HCT116 (cell line): ENCODE measurements around the gene RNF151. TPM values are rescaled to one million over a fixed set of nuclear protein-coding genes. Genes with fewer than 3 reads are reported as not detected.

Source experiments
- ATAC-seq: fragments of 200-7000 bp; cut with Tn5 transposase; 2 replicates; pipeline ENCODE4 v1.9.1; 2020; ENCODE audit warnings: mild to moderate bottlenecking, moderate library complexity
- BruUV-seq: library from RNA; stranded (reverse); fragments of 400-500 nt; replicated peaks from 2 replicates; lab custom pipeline; 2021; lab: Mats Ljungman, UMichigan
- CTCF ChIA-PET: fragments of 300-600 bp; sonication (Branson Sonifier 250); formaldehyde crosslinking; loops from one replicate; lab custom pipeline; 2021; ENCODE audit warnings: antibody characterized with exemption; lab: Charles Lee
- POLR2A ChIA-PET: fragments of 300-600, 350-600 bp; sonication (Branson Sonifier 250); formaldehyde crosslinking; loops from one replicate; lab custom pipeline; 2021; ENCODE audit warnings: antibody characterized with exemption; lab: Charles Lee
- RAD21 ChIA-PET, 2 experiments: fragments of 300-600 bp; sonication (Branson Sonifier 250); formaldehyde crosslinking; loops; one replicate each; lab custom pipeline; 2023; ENCODE audit warnings: low total read pairs in 2 of 2; ENCODE audit not compliant: uncharacterized antibody in 2 of 2, unreplicated experiment in 2 of 2, low non-redundant PET in 1 of 2; lab: Charles Lee
- DNase-seq: peaks from one replicate; pipeline ENCODE4 v3.0.0-alpha.2; 2010; ENCODE audit warnings: low read depth, low spot score
- H2AFZ ChIP-seq: fragments of 200-600 bp; shearing (Covaris generic), sonication (generic); 2 replicates; pipeline ENCODE4 v1.6.1; 2017; ENCODE audit warnings: low read depth, mixed run types, mixed read lengths, antibody characterized with exemption, low read length; ENCODE audit not compliant: poor library complexity, severe bottlenecking
- H3K27ac ChIP-seq: 2 replicates; pipeline ENCODE4 v1.5.1; 2012; ENCODE audit warnings: low read depth, low read length
- H3K27me3 ChIP-seq: fragments of 200-600 bp; sonication (generic); 2 replicates; pipeline ENCODE4 v1.6.1; 2016; ENCODE audit warnings: mixed run types, low read length, mixed read lengths; ENCODE audit not compliant: insufficient read depth
- H3K36me3 ChIP-seq, 2 experiments: fragments of 200-500 bp in 1 of 2; fragments of 200-600 bp in 1 of 2; sonication (Bioruptor generic) in 1 of 2; sonication (generic) in 1 of 2; 2 replicates each; pipeline versions ENCODE4 v1.5.1 to v1.6.1; 2014 to 2016; ENCODE audit warnings: low read length in 2 of 2, inconsistent platforms in 1 of 2, mixed read lengths in 1 of 2, mixed run types in 1 of 2; ENCODE audit not compliant: insufficient read depth in 2 of 2, control insufficient read depth in 1 of 2
- H3K4me1 ChIP-seq, 2 experiments: fragments of 200-600 bp in 1 of 2; sonication (generic) in 1 of 2; 2 replicates each; pipeline versions ENCODE4 v1.5.1 to v1.6.1; 2012 to 2017; ENCODE audit warnings: low read length in 2 of 2, inconsistent platforms in 1 of 2, mild to moderate bottlenecking in 1 of 2, mixed read lengths in 1 of 2, mixed run types in 1 of 2, moderate library complexity in 1 of 2; ENCODE audit not compliant: insufficient read depth in 2 of 2, control insufficient read depth in 1 of 2
- H3K4me2 ChIP-seq: fragments of 200-600 bp; sonication (generic); 2 replicates; pipeline ENCODE4 v1.6.1; 2017; ENCODE audit warnings: mixed run types, low read length, mixed read lengths
- H3K4me3 ChIP-seq, 2 experiments: fragments of 200-600 bp in 1 of 2; sonication (generic) in 1 of 2; replicated peaks in 1 of 2; 2 replicates each; pipeline ENCODE4 v1.5.1; 2011 to 2016; ENCODE audit warnings: low read length in 2 of 2, control low read depth in 1 of 2, low read depth in 1 of 2, mild to moderate bottlenecking in 1 of 2, mixed read lengths in 1 of 2, mixed run types in 1 of 2
- H3K79me2 ChIP-seq: fragments of 200-600 bp; sonication (generic); 2 replicates; pipeline ENCODE4 v1.6.1; 2017; ENCODE audit warnings: mild to moderate bottlenecking, mixed run types, low read length, moderate library complexity, mixed read lengths; ENCODE audit not compliant: insufficient read depth
- H3K9ac ChIP-seq: fragments of 200-600 bp; sonication (generic); 2 replicates; pipeline ENCODE4 v1.6.1; 2016; ENCODE audit warnings: low read length, mixed read lengths
- H3K9me2 ChIP-seq: fragments of 200-600 bp; sonication (generic), shearing (Covaris generic); 2 replicates; pipeline ENCODE4 v1.6.1; 2017; ENCODE audit warnings: mixed run types, mild to moderate bottlenecking, moderate library complexity; ENCODE audit not compliant: insufficient read depth
- H3K9me3 ChIP-seq, 2 experiments: fragments of 200-500 bp in 1 of 2; fragments of 200-600 bp in 1 of 2; sonication (Bioruptor generic) in 1 of 2; sonication (generic) in 1 of 2; 2 replicates each; pipeline ENCODE4 v1.6.1; 2014 to 2017; ENCODE audit warnings: low read length in 2 of 2, mixed read lengths in 2 of 2, inconsistent platforms in 1 of 2, low read depth in 1 of 2, mild to moderate bottlenecking in 1 of 2, mixed run types in 1 of 2, moderate library complexity in 1 of 2; ENCODE audit not compliant: control insufficient read depth in 1 of 2, insufficient read depth in 1 of 2
- H4K20me1 ChIP-seq: fragments of 200-600 bp; sonication (generic), shearing (Covaris generic); 2 replicates; pipeline ENCODE4 v1.6.1; 2017; ENCODE audit warnings: mixed run types, mild to moderate bottlenecking, moderate library complexity; ENCODE audit not compliant: insufficient read depth
- FOSL1 ChIP-seq: IDR thresholded peaks from 2 replicates; pipeline ENCODE4 v1.6.1; 2012; ENCODE audit warnings: low read depth
- JUND ChIP-seq: IDR thresholded peaks from 2 replicates; pipeline ENCODE4 v1.6.1; 2012
- POLR2A ChIP-seq: IDR thresholded peaks from 2 replicates; pipeline ENCODE4 v1.7.0; 2011; ENCODE audit warnings: borderline replicate concordance; ENCODE audit not compliant: insufficient read depth, insufficient read length; ENCODE audit errors: extremely low read depth
- POLR2AphosphoS5 ChIP-seq: IDR thresholded peaks from 2 replicates; pipeline ENCODE4 v1.6.1; 2011; ENCODE audit warnings: mild to moderate bottlenecking, low read depth, low read length, moderate library complexity
- REST ChIP-seq: IDR thresholded peaks from 2 replicates; pipeline ENCODE4 v1.6.1; 2012; ENCODE audit warnings: low read depth
- SIN3A ChIP-seq: IDR thresholded peaks from 2 replicates; pipeline ENCODE4 v1.6.1; 2012; ENCODE audit warnings: low read depth
- SP1 ChIP-seq: IDR thresholded peaks from 2 replicates; pipeline ENCODE4 v1.6.1; 2012; ENCODE audit warnings: low read depth
- ZBTB33 ChIP-seq: IDR thresholded peaks from 2 replicates; pipeline ENCODE4 v1.6.1; 2011; ENCODE audit warnings: mild to moderate bottlenecking, low read length, moderate library complexity; ENCODE audit not compliant: insufficient replicate concordance; ENCODE audit errors: extremely low read depth
- intact Hi-C: fragments of 100-400 bp; cut with micrococcal nuclease; formaldehyde crosslinking; loops from 2 replicates; pipeline ENCODE4 v1.10.0; 2022
- total RNA-seq: library from RNA; stranded (reverse); gene quantifications from one replicate; pipeline ENCODE4 v1.2.1, GENCODE V29; 2021; ENCODE audit not compliant: unreplicated experiment

RNF151 gene
- total RNA-seq, 1 experiment from 2014 or later = 0.30 TPM

DNA sequence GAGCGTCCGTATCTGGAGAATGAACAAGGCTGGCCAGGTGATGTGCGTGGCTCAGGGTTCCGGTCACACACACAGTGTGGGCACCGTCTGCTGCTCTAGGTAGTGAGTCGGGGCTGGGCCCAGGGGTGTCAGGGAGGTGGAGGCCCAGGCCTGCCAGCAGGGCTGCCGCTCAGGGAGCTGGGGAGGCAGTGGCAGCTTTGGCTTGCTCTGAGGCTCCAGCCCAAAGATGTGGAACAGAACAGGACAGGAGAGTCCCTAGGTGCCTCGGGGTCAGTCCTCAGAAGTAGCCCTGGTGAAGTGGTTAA lies 9.5 kb downstream of the RNF151 start (continued):
- TF ChIP-seq ZBTB33 (no peak), POLR2A (no peak), REST (no peak), JUND (no peak), FOSL1 (no peak), SIN3A (no peak)

DNA sequence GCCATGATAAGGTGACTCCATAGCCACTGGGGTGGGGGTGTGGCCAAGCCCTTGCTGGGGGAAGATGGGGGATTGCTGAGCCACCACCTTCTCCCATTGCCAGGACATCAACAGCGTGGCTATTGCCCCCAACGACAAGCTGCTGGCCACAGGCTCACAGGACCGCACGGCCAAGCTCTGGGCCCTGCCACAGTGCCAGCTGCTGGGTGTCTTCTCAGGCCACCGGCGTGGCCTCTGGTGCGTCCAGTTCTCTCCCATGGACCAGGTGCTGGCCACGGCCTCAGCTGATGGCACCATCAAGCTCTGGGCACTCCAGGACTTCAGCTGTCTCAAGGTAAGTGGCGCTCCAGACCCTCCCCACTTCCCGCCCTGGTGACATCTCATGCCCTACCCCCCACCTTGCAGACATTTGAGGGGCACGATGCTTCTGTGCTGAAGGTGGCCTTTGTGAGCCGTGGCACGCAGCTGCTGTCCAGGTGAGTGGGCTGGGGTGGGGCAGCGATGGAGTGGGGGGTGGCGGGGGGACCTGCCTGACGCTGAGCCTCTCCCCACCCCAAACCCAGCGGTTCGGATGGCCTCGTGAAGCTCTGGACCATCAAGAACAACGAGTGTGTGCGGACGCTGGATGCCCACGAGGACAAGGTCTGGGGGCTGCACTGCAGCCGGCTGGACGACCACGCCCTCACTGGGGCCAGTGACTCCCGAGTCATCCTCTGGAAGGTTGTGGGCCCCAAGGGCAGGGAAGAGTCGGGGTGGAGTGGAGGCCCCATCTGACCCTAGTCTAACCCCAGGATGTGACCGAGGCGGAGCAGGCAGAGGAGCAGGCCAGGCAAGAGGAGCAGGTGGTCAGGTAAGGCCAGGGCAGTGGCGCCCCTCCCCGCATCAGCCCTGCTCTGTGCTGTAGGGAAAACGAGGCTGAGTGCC lies 10.6 kb downstream of the RNF151 start:
- ChIA-PET CTCF (interaction anchor here (1.4 kb wide), 1 partner anchor 27 kb away, joined by 5 read pairs; no protein-coding TSS in a partner anchor), RAD21 (interaction anchor here in 1 of 2 experiments (0.6 kb wide), 1 partner anchor 13 kb away, joined by 6 read pairs; the partner anchor contains the start of gene RPS2), POLR2A (interaction anchor here (3.3 to 12.5 kb wide), 2 partner anchors 11 to 17 kb away, joined by 14 to 104 read pairs; partner anchors contain the start of genes NDUFB10, RNF151 and RPS2)
- Histone ChIP-seq H3K27me3 (no peaks in the 10 kb centered on the region), H3K9me2 (no peaks in the 10 kb centered on the region), H3K9me3 (no peaks in the 10 kb centered on the region), H3K36me3 (peaks cover 0 to 41% of the 10 kb centered on the region in 2 experiments; a peak in 2 of 4 replicates), H4K20me1 (no peaks in the 10 kb centered on the region), H3K27ac (peak overlapping the region; percentile 88; the same call in 1 of the 2 replicates), H3K4me1 (peaks cover 37 to 59% of the 10 kb centered on the region in 2 experiments), H3K9ac (no peak overlapping the region), H3K4me2 (no peak overlapping the region), H3K79me2 (peaks cover 28% of the 10 kb centered on the region), H3K4me3 (no peak overlapping the region), H2AFZ (no peak overlapping the region)
- intact Hi-C loops = no loop called here
- TF ChIP-seq SP1 (no peak), POLR2AphosphoS5 (peak; percentile 29; the same call in 1 of the 2 replicates)
- no TSS peak for BruUV-seq
- no peak for DNase-seq
- ATAC-seq = no peak
